Loucy (cell line): ENCODE data around the gene SGK1.

ENCODE experiments used
- EZH2phosphoT487 ChIP-seq: fragments of 200-600 bp; IDR thresholded peaks from 2 replicates; pipeline ENCODE4 v1.6.1; 2018; ENCODE audit warnings: antibody characterized with exemption, mild to moderate bottlenecking, moderate library complexity, borderline replicate concordance
- TF ChIP-seq, protein P1 (sequence below): fragments of 200-600 bp; sonication (generic); conservative IDR thresholded peaks from 2 replicates; pipeline ENCODE4 v1.5.1; 2014; ENCODE audit warnings: mild to moderate bottlenecking, antibody characterized with exemption, low read length

DNA sequence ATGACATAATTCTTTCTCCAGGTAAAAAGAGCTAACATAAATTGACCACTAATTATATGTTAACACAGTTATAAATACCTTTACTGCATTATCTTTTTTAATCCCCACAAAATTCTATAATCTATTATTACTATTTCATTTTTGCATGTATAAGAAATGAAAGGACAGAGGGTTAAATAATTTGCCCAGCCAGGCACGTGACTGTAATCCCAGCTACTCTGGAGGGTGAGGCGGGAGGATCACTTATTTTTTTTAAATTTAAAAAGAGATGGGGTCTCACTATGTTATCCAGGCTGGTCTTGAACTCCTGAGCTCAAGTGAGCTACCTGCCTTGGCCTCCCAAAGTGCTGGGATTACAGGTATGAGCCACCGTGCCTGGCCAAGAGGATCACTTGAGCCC, 121.9 kb downstream of the SGK1 start:
- TF ChIP-seq, protein P1, sequence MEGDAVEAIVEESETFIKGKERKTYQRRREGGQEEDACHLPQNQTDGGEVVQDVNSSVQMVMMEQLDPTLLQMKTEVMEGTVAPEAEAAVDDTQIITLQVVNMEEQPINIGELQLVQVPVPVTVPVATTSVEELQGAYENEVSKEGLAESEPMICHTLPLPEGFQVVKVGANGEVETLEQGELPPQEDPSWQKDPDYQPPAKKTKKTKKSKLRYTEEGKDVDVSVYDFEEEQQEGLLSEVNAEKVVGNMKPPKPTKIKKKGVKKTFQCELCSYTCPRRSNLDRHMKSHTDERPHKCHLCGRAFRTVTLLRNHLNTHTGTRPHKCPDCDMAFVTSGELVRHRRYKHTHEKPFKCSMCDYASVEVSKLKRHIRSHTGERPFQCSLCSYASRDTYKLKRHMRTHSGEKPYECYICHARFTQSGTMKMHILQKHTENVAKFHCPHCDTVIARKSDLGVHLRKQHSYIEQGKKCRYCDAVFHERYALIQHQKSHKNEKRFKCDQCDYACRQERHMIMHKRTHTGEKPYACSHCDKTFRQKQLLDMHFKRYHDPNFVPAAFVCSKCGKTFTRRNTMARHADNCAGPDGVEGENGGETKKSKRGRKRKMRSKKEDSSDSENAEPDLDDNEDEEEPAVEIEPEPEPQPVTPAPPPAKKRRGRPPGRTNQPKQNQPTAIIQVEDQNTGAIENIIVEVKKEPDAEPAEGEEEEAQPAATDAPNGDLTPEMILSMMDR = no peak
- no peak for TF ChIP-seq EZH2phosphoT487
